ENCODE measurements around the gene PYGO1.
"Not testable (repeated sequence)": the region's sequence is repeated elsewhere in the genome, so short reads cannot be mapped to it uniquely, and the experiment has no call there.

- TF ChIP-seq, protein P1, sequence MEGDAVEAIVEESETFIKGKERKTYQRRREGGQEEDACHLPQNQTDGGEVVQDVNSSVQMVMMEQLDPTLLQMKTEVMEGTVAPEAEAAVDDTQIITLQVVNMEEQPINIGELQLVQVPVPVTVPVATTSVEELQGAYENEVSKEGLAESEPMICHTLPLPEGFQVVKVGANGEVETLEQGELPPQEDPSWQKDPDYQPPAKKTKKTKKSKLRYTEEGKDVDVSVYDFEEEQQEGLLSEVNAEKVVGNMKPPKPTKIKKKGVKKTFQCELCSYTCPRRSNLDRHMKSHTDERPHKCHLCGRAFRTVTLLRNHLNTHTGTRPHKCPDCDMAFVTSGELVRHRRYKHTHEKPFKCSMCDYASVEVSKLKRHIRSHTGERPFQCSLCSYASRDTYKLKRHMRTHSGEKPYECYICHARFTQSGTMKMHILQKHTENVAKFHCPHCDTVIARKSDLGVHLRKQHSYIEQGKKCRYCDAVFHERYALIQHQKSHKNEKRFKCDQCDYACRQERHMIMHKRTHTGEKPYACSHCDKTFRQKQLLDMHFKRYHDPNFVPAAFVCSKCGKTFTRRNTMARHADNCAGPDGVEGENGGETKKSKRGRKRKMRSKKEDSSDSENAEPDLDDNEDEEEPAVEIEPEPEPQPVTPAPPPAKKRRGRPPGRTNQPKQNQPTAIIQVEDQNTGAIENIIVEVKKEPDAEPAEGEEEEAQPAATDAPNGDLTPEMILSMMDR (IDR thresholded peaks at IDR 0.05), result not testable (repeated sequence)
- not testable (repeated sequence) for TF ChIP-seq POLR2AphosphoS5 (IDR thresholded peaks at IDR 0.05)
Measured at GRCh38 chr15:55593019-55593418, 4.9 kb upstream of the PYGO1 start.
